HUDEP-2 (cell line): ENCODE measurements around the gene CTSV.
"Not testable (repeated sequence)": the region's sequence is repeated elsewhere in the genome, so short reads cannot be mapped to it uniquely, and the experiment has no call there.

Experiments
- DNase-seq, 76 experiments: peaks; one replicate each; lab custom pipeline; 2025; ENCODE audit not compliant: unreplicated experiment in 76 of 76; lab: John Stamatoyannopoulos, UW

The CTSV gene

GRCh38 chr9:97045300-97045699, 6.4 kb upstream of the CTSV start:
- no peak for DNase-seq

- DNase-seq: no peak
Observed at GRCh38 chr9:97041898-97042297, 3.0 kb upstream of the CTSV start.

DNA sequence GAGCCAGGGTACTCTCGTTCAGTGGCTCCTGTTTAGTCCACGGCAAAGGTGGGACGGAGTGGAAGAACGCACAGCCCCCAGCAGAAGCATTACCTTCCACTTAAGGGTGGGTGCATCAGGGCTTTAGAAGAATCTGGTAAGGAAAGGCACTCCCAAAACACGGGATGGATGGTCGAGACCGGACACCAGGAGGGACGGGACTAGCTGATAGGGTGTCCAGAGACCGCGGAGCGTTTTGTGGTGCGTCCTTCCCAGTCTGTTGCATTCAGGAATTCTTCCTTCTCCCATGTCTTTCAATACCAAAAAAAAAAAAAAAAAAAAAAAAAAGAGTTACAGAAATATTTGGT, 545 bp upstream of the CTSV start:
- no peak for DNase-seq

GRCh38 chr9:97023505-97023904, 15.4 kb downstream of the CTSV start:
- DNase-seq: not testable (repeated sequence)

DNA sequence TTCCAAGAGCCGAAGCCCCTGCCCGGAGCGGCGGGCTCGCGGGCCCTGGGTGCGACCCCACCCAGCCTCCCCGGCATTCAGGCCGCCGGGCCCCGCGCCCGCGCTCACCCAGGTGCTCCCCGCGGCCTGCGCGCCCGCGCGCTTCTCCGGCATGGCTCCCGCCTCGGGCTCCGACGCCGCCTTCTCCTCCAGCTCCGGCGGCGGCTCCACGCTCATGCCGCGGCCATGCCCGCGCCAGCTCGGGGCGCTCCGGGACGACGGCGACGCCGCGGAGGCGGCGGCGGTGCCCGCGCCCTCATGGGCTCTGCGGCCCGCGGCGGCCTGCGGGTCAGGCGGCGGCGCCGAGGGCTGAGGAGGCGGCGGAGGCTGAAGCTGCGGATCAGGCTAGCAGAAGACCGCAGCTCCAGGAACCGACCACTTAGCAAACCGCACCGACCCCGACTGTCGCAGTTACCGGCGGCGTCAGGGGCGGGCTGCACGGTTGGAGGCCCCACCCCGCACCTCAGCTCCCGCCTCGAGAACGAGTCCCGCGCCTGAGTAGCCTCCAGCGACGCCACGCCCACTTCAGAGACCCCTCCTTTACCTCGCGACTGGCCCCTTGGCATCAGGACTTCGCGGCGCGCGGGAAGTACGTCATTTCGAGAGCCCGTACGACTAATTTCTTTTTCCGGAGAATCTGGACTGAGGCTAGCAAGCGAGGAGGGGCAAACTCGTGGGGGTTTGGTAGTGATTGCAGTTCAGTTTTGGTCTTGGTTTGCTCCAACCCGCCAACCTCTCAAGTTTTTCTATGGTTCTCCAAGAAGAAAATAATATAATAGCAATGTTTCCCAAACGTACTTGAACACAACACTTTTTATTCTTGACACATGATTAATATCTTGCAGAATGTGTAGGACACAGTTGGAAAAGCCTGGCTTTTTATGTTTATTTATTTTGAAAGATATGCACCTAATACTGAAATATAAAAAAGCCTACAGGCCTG, 25.5 kb downstream of the CTSV start:
- DNase-seq: peak in 69 of 76 experiments; percentile 9 to 77 (median 45)

- DNase-seq: peak in 4 of 76 experiments; percentile 0 to 8 (median 6)
Observed at GRCh38 chr9:97012617-97013016, 26.3 kb downstream of the CTSV start.

DNA sequence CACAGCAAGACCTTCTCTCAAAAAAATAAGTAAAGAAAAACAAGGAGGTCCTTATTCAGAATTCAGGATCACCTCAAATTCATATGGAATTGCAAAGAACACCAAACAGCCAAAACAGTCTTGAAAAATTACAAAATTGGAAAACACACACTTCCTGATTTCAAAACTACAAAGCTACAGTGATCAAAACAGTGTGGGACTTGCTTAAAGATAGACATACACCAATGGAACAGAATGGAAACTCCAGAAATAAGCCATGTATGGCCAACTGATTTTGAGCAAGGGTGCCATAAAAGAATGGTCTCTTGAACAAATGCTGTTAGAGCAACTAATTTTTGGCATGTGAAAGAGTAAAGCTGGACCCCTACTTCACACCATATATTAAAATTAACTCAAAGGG, 36.7 kb downstream of the CTSV start:
- DNase-seq: not testable (repeated sequence)

DNA sequence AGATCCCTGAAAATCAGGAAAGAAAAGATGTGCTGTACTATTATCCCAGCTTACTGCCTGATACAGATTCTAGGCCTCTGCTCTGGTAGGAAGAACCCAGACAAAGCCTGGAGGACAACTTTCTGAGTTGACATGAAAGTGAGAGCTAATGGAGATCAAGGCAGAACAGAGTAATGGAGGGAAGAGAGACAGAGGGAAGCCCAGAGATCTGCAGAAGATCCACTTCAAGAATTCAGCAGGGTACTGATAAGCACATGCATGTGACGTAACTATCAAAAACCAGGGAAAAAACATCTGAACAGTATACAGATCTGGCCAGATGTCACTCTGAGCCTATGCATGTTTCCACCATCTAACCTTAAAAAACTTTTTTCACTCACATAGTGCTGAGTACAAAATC, 37.6 kb downstream of the CTSV start:
- DNase-seq: peak in 12 of 76 experiments; percentile 1 to 38 (median 14)

- not testable (repeated sequence) for DNase-seq
Observed at GRCh38 chr9:97000139-97000787, 38.7 kb downstream of the CTSV start.

DNA sequence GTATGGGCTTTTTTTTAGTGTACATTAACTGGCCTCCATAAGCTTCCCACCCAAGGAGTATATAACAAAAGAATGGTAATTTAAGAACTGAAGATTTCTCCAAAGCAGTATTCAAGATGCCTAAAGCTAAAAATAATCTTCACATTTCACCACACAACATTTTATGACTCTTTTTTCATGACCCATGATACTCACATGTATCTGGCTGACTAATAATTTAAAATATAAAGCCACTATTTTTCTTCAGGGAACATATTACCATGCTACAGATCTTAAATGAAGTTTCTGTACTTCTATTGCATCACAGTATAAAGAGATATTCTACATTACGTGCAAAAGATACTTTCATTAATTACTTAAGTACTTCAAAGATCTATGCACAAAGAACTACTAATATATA, 39.2 kb downstream of the CTSV start:
- DNase-seq: not testable (repeated sequence)

GRCh38 chr9:96997009-96997701, 41.8 kb downstream of the CTSV start:
- DNase-seq: not testable (repeated sequence)

GRCh38 chr9:96994531-96995016, 44.4 kb downstream of the CTSV start:
- DNase-seq: not testable (repeated sequence)

DNA sequence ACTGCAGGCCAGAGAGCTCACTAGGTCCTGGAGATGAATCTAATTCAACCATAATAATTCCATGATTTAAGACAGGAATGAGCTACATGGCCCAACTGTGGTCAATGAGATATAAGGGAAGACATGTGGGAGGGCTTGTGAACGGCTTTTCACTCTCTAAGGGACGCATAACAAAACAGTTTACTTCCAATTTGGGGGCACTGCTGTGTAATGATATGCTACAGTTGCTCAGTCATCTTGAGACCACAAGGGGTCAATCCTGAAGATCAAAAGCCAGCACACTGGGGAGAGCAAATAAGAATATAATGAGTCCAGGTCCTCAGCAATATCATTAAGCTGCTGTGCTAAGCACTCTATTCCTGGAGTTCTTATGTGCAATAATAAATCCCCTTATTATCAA, 46.6 kb downstream of the CTSV start:
- not testable (repeated sequence) for DNase-seq

GRCh38 chr9:96989747-96990318, 49.1 kb downstream of the CTSV start:
- not testable (repeated sequence) for DNase-seq

DNA sequence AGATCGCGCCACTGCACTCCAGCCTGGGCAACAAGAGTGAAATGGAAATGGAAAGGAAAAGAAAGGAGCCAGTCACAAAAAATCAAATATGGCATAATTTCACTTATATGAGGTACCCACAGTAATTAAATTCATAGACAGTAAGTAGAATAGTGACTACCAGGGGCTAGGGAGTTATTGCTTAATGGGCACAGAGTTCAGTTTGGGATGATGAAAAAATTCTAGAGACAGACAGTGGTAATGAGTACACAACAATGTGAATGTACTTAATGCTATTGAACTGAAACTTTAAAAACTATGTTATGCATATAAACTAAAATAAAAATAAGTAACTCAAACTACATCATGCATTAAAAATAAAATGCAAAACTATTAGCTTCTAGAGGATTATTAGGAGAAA, 54.1 kb downstream of the CTSV start:
- DNase-seq: not testable (repeated sequence)

GRCh38 chr9:96984139-96984538, 54.8 kb downstream of the CTSV start:
- not testable (repeated sequence) for DNase-seq

GRCh38 chr9:96983496-96984122, 55.3 kb downstream of the CTSV start:
- DNase-seq: not testable (repeated sequence)
